Astrocyte of the hippocampus (primary cell): ENCODE data around the gene KDM3A.
"Not testable (repeated sequence)": the region's sequence is repeated elsewhere in the genome, so short reads cannot be mapped to it uniquely, and the experiment has no call there.

Experiments
- DNase-seq: peaks from one replicate; pipeline ENCODE4 v3.0.0; 2011; ENCODE audit warnings: low read depth, low spot score

Gene KDM3A

GRCh38 chr2:86476092-86476491 is 34.9 kb downstream of the KDM3A start:
- DNase-seq, result peak; percentile 55

- DNase-seq, result peak; percentile 15
Observed at GRCh38 chr2:86476918-86477317, 35.7 kb downstream of the KDM3A start.

GRCh38 chr2:86477349-86477748 is 36.2 kb downstream of the KDM3A start:
- peak; percentile 41 for DNase-seq

- DNase-seq, result no peak
Observed at GRCh38 chr2:86480105-86480504, 38.9 kb downstream of the KDM3A start.

- DNase-seq, result peak; percentile 26
Observed at GRCh38 chr2:86482034-86482433, 40.9 kb downstream of the KDM3A start.

- DNase-seq, result no peak
Observed at GRCh38 chr2:86484385-86484784, 43.2 kb downstream of the KDM3A start.

GRCh38 chr2:86485103-86485502 is 43.9 kb downstream of the KDM3A start:
- no peak for DNase-seq

- no peak for DNase-seq
Observed at GRCh38 chr2:86485802-86486201, 44.6 kb downstream of the KDM3A start.

GRCh38 chr2:86487062-86487461 is 45.9 kb downstream of the KDM3A start:
- no peak for DNase-seq

GRCh38 chr2:86488561-86489250 is 47.5 kb downstream of the KDM3A start:
- no peak for DNase-seq

GRCh38 chr2:86489542-86489941 is 48.4 kb downstream of the KDM3A start:
- no peak for DNase-seq

GRCh38 chr2:86490245-86490644 is 49.1 kb downstream of the KDM3A start:
- DNase-seq, result no peak

GRCh38 chr2:86491088-86491487 is 49.9 kb downstream of the KDM3A start:
- peak; percentile 32 for DNase-seq

GRCh38 chr2:86492048-86492453 is 50.9 kb downstream of the KDM3A start:
- DNase-seq, result no peak

- DNase-seq, result not testable (repeated sequence)
Observed at GRCh38 chr2:86496391-86496790, 55.2 kb downstream of the KDM3A start.

- peak; percentile 16 for DNase-seq
Observed at GRCh38 chr2:86498468-86499260, 57.5 kb downstream of the KDM3A start.

- no peak for DNase-seq
Observed at GRCh38 chr2:86499326-86499725, 58.2 kb downstream of the KDM3A start.

- DNase-seq, result no peak
Observed at GRCh38 chr2:86500325-86501083, 59.3 kb downstream of the KDM3A start.

- no peak for DNase-seq
Observed at GRCh38 chr2:86507600-86507999, 66.4 kb downstream of the KDM3A start.

GRCh38 chr2:86510436-86510933 is 69.3 kb downstream of the KDM3A start:
- DNase-seq, result no peak

- DNase-seq, result no peak
Observed at GRCh38 chr2:86512034-86512433, 70.9 kb downstream of the KDM3A start.

- no peak for DNase-seq
Observed at GRCh38 chr2:86512892-86513291, 71.7 kb downstream of the KDM3A start.
